DMS153 treated with DMSO at 0.1 percent for 48 hours (cell line): Measurements from ENCODE around the gene B2M.

Experiments used
- DNase-seq: peaks from one replicate; lab custom pipeline; 2025; ENCODE audit not compliant: unreplicated experiment; lab: John Stamatoyannopoulos, UW

The B2M gene

GRCh38 chr15:44765036-44765435 lies 53.7 kb downstream of the B2M start:
- DNase-seq = no peak
